Cerebellar cortex (tissue), 1 donor: ENCODE measurements around the gene OPN1MW3.
"Not testable (repeated sequence)": the region's sequence is repeated elsewhere in the genome, so short reads cannot be mapped to it uniquely, and the experiment has no call there.

ENCODE experiments used
- DNase-seq: peaks from one replicate; pipeline ENCODE4 v3.0.0-alpha.2; 2015; ENCODE audit warnings: low spot score

OPN1MW3 gene

DNA sequence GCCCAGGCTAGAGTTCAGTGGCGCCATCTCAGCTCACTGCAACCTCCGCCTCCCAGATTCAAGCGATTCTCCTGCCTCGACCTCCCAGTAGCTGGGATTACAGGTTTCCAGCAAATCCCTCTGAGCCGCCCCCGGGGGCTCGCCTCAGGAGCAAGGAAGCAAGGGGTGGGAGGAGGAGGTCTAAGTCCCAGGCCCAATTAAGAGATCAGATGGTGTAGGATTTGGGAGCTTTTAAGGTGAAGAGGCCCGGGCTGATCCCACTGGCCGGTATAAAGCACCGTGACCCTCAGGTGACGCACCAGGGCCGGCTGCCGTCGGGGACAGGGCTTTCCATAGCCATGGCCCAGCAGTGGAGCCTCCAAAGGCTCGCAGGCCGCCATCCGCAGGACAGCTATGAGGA lies at the start of gene OPN1MW3:
OPN1MW3 (plus strand) TSS at position 301 of the 400 bp plus-strand sequence; CDS start at position 339, 38 bp downstream.
- not testable (repeated sequence) for DNase-seq

DNA sequence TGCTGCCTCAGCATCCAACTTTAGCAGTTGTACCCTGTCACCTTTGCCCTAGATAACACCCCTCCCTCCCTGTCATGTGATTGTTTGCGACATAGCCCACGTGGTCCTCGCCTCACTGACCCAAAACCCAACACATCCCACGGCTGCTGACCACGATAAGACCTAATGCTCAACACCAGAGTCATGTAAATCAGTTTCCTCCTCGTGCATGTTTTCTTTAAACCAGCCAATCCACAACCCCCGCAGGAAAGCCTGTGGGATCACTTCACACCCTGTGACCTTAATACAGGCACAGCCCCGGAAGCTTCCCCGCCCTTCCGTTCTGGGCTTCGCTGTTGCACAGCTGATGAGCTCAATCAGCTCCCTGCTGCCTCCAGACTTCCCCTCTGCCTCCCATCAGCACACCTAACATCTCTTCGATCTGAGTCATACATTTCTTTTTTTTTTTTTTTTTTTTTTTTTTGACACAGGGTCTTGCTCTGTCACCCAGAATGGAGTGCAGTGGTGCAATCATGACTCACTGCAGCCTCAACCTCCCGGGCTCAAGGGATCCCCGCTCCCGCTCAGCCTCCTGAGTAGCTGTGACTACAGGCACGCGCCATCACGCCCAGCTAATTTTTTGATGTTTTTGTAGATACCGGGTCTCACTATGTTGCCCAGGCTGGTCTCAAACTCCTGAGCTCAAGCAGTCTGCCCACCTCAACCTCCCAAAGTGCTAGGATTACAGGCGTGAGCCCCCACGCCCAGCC lies 47.5 kb upstream of the OPN1MW3 start:
- not testable (repeated sequence) for DNase-seq

DNA sequence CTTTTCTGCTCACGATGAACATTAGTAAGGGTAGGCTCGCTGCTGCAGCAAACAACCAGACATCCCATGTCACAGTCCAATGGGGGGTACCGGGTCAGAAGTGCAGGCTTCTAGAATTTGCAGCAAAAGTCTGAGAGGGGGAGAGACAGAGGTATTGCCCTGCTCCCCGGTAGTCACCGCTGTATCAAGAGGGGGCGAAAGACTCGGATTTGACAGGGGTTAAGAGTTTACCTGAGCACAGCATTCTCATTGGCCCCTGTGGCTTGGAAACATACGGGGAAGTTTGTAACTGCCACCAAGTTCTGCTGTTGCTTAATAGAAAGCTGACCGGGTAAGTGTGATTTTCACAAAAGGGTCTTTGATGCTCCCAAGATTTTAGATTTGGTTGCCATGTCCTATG lies 46.3 kb upstream of the OPN1MW3 start:
- DNase-seq = not testable (repeated sequence)

DNA sequence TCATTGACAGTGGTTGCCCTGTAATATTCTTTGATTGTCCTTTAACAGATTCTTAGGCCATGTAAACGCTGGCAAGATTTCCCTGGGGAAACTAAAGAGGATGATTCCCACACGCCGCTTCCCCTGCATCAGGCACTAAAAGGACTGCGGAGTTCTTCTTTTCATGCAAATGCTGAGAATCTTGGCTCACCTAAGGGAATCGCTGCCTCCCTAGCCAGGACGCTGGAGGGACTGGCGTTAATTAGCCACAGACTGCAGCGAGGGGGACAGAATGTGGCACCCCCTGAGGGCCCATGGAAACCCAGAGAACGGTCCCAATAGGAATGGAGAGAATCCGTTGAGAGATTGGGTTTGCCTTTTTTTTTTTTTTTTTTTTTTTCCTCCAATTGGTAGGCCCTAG lies 45.9 kb upstream of the OPN1MW3 start:
- DNase-seq = not testable (repeated sequence)

DNA sequence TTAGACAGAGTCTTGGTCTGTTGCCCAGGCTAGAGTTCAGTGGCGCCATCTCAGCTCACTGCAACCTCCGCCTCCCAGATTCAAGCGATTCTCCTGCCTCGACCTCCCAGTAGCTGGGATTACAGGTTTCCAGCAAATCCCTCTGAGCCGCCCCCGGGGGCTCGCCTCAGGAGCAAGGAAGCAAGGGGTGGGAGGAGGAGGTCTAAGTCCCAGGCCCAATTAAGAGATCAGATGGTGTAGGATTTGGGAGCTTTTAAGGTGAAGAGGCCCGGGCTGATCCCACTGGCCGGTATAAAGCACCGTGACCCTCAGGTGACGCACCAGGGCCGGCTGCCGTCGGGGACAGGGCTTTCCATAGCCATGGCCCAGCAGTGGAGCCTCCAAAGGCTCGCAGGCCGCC lies 37.9 kb upstream of the OPN1MW3 start, which contains the start of gene OPN1MW2:
OPN1MW2 (plus strand) TSS at position 301 of the 400 bp plus-strand sequence; CDS start at position 361, 60 bp downstream.
- DNase-seq = not testable (repeated sequence)

DNA sequence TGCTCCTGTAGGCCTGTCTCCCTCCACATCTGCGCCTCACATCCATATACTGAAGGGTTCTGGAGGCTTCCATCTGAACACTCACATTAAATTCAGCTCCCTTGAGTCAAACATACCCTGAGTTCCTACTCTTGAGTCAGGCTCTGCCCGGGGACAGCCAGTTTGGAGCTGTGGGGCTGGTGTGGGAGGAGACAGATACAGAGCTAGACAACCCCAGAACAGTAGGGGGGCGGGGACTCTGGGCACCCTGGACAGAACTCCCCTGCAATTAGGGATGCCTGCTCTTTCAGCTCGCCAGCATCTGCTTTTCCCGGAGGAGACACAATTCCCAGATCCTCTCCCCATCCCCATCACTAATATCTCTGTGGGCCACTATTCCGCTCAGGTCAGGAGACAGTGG lies 32.1 kb upstream of the OPN1MW3 start:
- not testable (repeated sequence) for DNase-seq

DNA sequence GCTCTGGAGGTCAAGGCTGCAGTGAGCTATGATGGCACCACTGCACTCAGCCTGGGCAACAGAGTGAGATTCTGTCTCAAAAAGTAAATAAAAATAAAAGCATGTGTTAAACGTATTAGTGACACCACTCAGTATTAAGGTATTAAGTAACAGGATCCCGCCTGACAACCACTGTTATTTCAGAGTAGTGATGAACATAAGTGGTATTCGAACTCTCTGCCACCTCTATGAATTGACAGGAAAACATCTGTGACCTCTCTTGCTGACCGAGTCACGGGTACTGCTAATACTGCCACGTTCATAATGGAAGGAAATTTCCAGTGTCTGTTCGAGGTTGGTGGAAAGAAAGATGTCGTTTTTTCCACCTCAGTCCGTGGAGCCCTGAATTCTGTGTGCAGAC lies 30.7 kb upstream of the OPN1MW3 start:
- DNase-seq = not testable (repeated sequence)

DNA sequence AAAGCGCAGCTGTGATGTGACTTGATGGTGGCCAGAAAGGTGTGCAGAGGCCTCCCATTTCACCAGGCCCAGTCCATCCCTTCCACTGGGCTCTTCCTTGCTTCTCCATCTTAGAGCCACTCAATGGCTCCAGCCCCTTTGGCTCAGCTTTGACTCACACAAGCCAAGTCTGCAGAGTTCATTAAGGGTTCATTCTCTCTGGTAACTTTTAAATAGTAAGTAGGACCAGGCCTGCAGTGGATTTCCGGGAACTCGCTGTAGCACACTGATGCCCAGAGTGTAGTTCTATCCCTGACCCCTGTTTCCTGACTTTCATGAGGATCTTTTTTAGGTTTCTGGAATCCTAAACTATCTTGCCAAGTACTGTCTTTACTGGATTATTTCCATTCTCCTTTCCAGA lies 25.9 kb upstream of the OPN1MW3 start:
- DNase-seq = not testable (repeated sequence)

DNA sequence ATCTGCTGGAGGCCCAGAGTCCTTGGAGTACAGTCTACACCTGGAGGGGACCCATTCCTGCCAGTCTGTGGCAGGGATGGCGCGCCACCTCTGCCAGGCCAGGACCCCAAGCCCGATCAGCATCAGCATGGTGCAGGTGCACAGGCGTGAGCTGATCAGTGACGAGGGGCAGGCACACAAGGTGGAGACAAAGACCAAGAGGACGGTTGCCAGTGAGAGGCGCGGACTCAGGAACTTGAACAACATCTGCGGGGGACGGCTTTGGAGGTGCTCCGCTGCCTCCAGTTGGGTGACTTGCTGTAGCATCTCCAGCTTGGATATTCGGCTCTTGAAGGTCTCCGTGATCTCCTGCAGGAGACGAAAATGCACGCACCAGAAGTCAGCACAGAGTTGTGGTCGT lies 23.8 kb upstream of the OPN1MW3 start:
- not testable (repeated sequence) for DNase-seq

DNA sequence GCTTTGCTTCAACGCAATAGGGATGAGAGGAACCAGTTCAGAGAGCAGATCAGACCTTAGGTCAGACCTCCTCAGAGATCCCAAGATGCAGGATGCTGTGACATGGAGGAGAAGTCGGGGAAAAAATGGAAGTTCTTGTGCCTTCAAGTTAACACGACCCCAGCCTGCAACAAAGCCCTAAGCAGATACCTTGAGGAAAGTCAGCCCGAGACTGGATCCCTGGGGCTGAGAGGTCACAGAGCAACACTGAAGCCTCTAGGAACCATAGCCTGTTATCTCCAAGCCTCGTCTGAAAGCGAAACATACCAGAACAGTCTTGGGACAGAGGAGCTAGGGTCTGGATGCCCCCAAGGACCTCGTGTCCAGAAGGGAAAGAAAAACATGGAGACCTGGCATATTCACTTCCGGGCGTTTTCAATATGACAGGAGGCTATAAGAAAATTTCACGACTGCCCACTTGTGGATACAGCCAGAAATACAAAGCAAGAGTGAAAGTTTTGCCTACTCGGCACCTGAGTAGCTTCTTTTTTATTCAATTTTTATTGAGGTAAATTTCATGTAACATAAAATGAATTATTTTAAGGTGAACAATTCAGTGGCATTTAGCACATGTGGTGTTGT lies 18.3 kb upstream of the OPN1MW3 start:
- not testable (repeated sequence) for DNase-seq

DNA sequence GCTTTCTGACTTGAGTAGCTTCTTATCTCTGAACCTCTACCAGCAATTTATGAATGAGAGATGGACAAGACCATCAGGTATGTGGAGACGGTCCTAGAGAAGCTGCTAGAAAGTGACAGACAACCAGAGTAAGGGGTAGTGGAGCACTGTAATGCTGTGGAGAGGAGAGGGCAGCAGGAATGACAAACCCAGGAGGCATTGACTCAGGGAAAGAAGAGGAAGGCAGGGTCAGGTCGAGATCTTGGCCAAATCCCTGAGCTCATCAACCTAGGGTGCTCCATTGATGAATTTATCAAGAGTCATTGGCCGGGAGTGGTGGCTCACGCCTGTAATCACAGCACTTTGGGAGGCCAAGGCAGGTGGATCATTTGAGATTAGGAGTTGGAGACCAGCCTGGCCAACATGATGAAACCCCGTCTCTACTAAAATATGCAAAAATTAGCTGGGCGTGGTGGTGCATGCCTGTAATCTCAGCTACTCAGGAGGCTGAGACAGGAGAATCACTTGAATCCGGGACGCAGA lies 17.3 kb upstream of the OPN1MW3 start:
- not testable (repeated sequence) for DNase-seq

DNA sequence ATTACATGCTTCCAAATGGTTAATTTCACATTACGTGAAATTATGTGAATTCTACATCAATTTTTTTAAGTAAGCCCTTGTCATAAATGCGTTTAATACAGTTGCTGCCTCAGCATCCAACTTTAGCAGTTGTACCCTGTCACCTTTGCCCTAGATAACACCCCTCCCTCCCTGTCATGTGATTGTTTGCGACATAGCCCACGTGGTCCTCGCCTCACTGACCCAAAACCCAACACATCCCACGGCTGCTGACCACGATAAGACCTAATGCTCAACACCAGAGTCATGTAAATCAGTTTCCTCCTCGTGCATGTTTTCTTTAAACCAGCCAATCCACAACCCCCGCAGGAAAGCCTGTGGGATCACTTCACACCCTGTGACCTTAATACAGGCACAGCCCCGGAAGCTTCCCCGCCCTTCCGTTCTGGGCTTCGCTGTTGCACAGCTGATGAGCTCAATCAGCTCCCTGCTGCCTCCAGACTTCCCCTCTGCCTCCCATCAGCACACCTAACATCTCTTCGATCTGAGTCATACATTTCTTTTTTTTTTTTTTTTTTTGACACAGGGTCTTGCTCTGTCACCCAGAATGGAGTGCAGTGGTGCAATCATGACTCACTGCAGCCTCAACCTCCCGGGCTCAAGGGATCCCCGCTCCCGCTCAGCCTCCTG lies 9.9 kb upstream of the OPN1MW3 start:
- DNase-seq = not testable (repeated sequence)

DNA sequence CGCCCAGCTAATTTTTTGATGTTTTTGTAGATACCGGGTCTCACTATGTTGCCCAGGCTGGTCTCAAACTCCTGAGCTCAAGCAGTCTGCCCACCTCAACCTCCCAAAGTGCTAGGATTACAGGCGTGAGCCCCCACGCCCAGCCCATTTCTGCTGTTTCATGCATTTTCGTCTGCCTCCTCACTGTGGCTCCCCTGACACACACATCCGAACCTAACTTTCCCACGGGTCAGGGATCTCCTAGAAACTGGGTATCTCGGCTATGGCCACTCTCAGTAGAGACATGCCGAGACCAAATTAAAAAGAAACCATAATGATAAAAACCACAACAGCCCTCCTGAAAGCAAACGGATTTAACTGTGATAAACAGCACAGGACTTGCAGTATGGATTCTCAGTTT lies 9.3 kb upstream of the OPN1MW3 start:
- DNase-seq = not testable (repeated sequence)

DNA sequence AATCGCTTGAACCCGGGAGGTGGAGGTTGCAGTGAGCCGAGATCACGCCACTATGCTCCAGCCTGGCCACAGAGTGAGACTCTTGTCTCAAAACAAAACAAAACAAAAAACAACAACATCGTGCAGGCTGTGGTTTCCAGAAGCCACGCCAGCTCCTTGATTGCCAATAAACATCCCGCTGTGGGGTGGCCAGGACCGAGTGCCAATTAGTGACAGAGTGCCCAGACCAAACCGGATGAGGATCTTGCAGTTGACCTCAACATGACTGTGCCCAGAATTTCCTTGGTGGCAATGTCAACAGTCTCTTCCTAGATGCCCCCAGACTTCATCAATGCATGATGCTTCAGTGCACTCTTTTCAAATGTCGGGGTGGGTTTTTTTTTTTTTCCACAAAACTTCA lies 1.3 kb downstream of the OPN1MW3 start:
- not testable (repeated sequence) for DNase-seq

DNA sequence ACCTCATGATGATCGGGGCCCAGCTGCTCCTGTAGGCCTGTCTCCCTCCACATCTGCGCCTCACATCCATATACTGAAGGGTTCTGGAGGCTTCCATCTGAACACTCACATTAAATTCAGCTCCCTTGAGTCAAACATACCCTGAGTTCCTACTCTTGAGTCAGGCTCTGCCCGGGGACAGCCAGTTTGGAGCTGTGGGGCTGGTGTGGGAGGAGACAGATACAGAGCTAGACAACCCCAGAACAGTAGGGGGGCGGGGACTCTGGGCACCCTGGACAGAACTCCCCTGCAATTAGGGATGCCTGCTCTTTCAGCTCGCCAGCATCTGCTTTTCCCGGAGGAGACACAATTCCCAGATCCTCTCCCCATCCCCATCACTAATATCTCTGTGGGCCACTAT lies 5.7 kb downstream of the OPN1MW3 start:
- not testable (repeated sequence) for DNase-seq

DNA sequence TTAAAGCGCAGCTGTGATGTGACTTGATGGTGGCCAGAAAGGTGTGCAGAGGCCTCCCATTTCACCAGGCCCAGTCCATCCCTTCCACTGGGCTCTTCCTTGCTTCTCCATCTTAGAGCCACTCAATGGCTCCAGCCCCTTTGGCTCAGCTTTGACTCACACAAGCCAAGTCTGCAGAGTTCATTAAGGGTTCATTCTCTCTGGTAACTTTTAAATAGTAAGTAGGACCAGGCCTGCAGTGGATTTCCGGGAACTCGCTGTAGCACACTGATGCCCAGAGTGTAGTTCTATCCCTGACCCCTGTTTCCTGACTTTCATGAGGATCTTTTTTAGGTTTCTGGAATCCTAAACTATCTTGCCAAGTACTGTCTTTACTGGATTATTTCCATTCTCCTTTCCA lies 11.9 kb downstream of the OPN1MW3 start:
- DNase-seq = not testable (repeated sequence)

DNA sequence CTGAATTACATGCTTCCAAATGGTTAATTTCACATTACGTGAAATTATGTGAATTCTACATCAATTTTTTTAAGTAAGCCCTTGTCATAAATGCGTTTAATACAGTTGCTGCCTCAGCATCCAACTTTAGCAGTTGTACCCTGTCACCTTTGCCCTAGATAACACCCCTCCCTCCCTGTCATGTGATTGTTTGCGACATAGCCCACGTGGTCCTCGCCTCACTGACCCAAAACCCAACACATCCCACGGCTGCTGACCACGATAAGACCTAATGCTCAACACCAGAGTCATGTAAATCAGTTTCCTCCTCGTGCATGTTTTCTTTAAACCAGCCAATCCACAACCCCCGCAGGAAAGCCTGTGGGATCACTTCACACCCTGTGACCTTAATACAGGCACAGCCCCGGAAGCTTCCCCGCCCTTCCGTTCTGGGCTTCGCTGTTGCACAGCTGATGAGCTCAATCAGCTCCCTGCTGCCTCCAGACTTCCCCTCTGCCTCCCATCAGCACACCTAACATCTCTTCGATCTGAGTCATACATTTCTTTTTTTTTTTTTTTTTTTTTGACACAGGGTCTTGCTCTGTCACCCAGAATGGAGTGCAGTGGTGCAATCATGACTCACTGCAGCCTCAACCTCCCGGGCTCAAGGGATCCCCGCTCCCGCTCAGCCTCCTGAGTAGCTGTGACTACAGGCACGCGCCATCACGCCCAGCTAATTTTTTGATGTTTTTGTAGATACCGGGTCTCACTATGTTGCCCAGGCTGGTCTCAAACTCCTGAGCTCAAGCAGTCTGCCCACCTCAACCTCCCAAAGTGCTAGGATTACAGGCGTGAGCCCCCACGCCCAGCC lies 27.3 kb downstream of the OPN1MW3 start:
- DNase-seq = not testable (repeated sequence)

DNA sequence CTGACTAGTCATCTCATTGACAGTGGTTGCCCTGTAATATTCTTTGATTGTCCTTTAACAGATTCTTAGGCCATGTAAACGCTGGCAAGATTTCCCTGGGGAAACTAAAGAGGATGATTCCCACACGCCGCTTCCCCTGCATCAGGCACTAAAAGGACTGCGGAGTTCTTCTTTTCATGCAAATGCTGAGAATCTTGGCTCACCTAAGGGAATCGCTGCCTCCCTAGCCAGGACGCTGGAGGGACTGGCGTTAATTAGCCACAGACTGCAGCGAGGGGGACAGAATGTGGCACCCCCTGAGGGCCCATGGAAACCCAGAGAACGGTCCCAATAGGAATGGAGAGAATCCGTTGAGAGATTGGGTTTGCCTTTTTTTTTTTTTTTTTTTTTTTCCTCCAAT lies 29.0 kb downstream of the OPN1MW3 start:
- not testable (repeated sequence) for DNase-seq

DNA sequence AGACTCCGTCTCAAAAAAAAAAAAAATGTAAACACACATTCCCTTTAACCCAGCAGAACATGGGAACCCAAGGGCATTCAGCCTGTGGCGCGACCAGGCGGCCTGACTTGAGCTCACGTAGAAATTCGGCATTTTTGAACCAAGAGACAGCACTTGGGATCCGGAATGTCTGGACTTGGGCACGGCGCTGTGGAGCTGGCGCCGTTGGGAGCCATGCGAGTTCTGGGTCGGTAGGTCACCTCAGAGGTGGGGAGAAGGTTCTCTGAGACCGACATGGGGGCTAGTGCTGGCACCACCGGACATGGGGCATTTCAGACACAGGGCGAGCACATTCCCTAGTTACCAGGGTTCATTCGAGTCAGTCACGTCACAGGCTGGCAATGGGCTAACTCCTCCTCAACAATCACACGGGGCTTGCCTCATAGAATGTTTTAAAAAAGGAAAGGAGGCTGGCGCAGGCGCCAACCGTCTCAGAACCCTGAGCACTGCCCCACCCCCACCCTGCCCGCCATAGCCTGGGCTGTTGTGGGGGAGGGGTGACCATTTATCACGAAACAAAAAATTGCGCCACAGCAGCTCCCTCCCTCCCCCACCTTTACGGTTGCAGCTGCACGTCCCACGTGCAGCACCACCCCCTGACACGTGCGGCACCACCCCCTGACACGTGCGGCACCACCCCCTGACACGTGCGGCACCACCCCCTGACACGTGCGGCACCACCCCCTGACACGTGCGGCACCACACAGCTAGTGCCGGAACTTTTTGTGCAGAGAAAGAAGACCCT lies 37.6 kb downstream of the OPN1MW3 start, which contains the start of gene TEX28:
TEX28 (minus strand) TSS at position 334 of the 784 bp plus-strand sequence. CDS start 3,007 bp downstream, outside the sequence.
- no peak for DNase-seq

DNA sequence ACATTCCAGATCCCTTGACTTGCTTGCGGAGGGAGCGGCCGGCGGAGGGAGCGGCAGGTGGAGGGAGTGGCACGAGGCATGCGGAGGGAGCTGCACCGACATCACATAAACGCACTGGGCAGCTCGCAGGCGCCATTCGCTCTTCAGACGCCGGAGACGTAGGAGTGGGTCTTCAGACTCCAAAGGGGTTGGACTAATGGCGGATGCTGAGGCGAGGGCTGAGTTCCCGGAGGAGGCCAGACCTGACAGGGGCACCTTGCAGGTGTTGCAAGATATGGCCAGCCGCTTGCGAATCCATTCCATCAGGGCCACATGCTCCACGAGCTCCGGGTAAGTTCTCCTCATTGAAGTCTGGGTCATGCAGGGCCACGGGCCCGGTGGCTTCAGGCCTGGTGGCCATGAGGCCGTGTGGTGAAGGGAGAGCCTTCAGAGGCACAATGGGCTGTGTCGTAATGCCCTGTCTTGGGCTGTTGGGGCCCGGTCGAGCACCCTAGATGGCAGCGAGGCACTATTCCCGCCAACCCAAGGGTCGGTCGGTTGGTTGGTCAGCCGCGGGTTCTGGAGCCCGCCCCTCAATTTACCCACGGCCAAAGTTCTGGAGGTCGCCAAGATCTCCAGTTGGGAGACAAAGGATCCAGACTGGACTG lies 38.4 kb downstream of the OPN1MW3 start, which contains the start of gene TKTL1:
TKTL1 (plus strand) TSS at position 132 of the 647 bp plus-strand sequence; CDS start at position 197, 65 bp downstream.
- DNase-seq = no peak
